ENCODE results near the gene ELL3. TPM values are rescaled to one million over a fixed set of nuclear protein-coding genes. Genes with fewer than 3 reads are reported as not detected.

Gene ELL3
- total and polyA plus RNA-seq, 2 of the 8 experiments (the other 6 are each of a cell fraction or from before 2014, with no cell fraction given) = 9.2 to 13.7 TPM

DNA sequence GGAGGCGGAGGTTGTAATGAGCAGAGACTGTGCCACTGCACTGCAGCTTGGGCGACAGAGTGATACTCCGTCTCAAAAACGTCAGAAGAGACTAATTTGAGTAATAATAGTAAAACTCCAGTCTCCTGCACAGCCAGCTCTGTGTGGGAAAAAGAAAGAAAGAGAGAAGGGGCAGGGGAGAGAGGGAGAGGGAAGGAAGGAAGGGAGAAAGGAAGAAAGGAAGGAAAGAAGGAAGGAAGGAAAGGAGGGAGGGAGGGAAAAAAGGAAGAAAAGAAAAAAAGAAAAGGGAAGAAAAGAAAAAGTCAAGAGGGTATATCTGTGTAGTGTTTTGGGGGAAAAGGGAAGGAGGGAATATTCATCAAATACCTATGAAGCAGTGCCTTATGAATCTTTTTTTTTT is 53.6 kb downstream of the ELL3 start:
- no peaks in the 10 kb centered on the region for H3K4me1 ChIP-seq (replicated peaks in 1 of 4; ENCODE audit: control insufficient read depth in 3 of 4, insufficient read depth in 4 of 4, low read length in 3 of 4)
- FAIRE-seq = no peak
- no peaks in the 10 kb centered on the region for H4K20me1 ChIP-seq (replicated peaks in 1 of 2; ENCODE audit: control insufficient read depth in 1 of 2, insufficient read depth in 2 of 2, low read length in 2 of 2)
- ChIA-PET POLR2A (ENCODE audit: partially characterized antibody) (no interaction called here), CTCF (ENCODE audit: partially characterized antibody) (interaction anchor here (0.8 to 1.9 kb wide), 2 partner anchors 42 to 47 kb away, joined by 3 to 5 read pairs; no protein-coding TSS in a partner anchor)
- no peak overlapping the region for H3K56ac ChIP-seq (replicated peaks; ENCODE audit: insufficient read length, low read depth, low read length)
- 77% methylated on average over 4 of the region's 4 CpGs; no CpG with 5 or more reads in 1 of the 2 experiments for WGBS, 2 experiments (ENCODE audit: extremely low coverage in 1 of 2, insufficient coverage in 1 of 2, insufficient read length in 1 of 2, insufficient replicate concordance in 2 of 2, low coverage in 1 of 2, low lambda C conversion rate in 2 of 2, missing lambda C conversion rate in 1 of 2)
- no peaks in the 10 kb centered on the region for H3K79me1 ChIP-seq (ENCODE audit: low read depth, low read length)
- H2BK5ac ChIP-seq (ENCODE audit: low read depth, low read length) = no peak overlapping the region
- H3K4me3 ChIP-seq (ENCODE audit: extremely low read depth in 1 of 4, insufficient read depth in 2 of 4, low read depth in 3 of 4, low read length in 4 of 4) = no peak overlapping the region
- H3K14ac ChIP-seq (ENCODE audit: insufficient read length) = no peak overlapping the region
- no peak overlapping the region for H2BK20ac ChIP-seq (ENCODE audit: low read length)
- H3K79me2 ChIP-seq (ENCODE audit: control insufficient read depth in 1 of 2, insufficient read depth in 2 of 2, low read length in 2 of 2) = no peaks in the 10 kb centered on the region
- H3K4ac ChIP-seq (replicated peaks; ENCODE audit: insufficient read length, low read depth, low read length) = no peak overlapping the region
- H2AK5ac ChIP-seq (ENCODE audit: low read depth, low read length) = no peak overlapping the region
- no peak overlapping the region for H2BK120ac ChIP-seq (replicated peaks; ENCODE audit: low read depth, low read length)
- H3K27me3 ChIP-seq (replicated peaks in 1 of 4; ENCODE audit: control insufficient read depth in 3 of 4, extremely low read depth in 1 of 4, insufficient read depth in 3 of 4, low read length in 3 of 4) = no peaks in the 10 kb centered on the region
- no peaks in the 10 kb centered on the region for H3K9me3 ChIP-seq (ENCODE audit: insufficient read depth in 2 of 2, low read depth in 1 of 2, low read length in 1 of 2)
- H3K23me2 ChIP-seq (ENCODE audit: low read depth, low read length) = no peaks in the 10 kb centered on the region; the same call in 1 of the 2 replicates
- H2BK15ac ChIP-seq (ENCODE audit: low read length) = no peak overlapping the region
- no peaks in the 10 kb centered on the region for H3K36me3 ChIP-seq (ENCODE audit: control insufficient read depth in 2 of 4, insufficient read depth in 4 of 4, low read length in 3 of 4)
- DNase-seq (ENCODE audit: low read depth in 1 of 2, low spot score in 2 of 2) = no peak
- H3K23ac ChIP-seq (ENCODE audit: insufficient read length) = no peak overlapping the region
- no peak for TF ChIP-seq RFX5 (IDR thresholded peaks at IDR 0.05; ENCODE audit: borderline replicate concordance, low read depth, low read length)
- no peak for TF ChIP-seq CBX5 (IDR thresholded peaks at IDR 0.05; ENCODE audit: low read depth, low read length)
- no peak for TF ChIP-seq POLR2AphosphoS5 (IDR thresholded peaks at IDR 0.05; ENCODE audit: low read depth, low read length)
- no peak for TF ChIP-seq EP300 (IDR thresholded peaks at IDR 0.05; ENCODE audit: borderline replicate concordance in 1 of 2, low read depth in 2 of 2, low read length in 2 of 2)
- no peak for TF ChIP-seq NRF1 (IDR thresholded peaks at IDR 0.05; ENCODE audit: low read depth, low read length)
- no peak for TF ChIP-seq KDM1A (IDR thresholded peaks at IDR 0.05; ENCODE audit: borderline replicate concordance, low read length)
- TF ChIP-seq EGR1 (IDR thresholded peaks at IDR 0.05; ENCODE audit: borderline replicate concordance, low read depth, low read length) = no peak
- no peak overlapping the region for H3K18ac ChIP-seq (ENCODE audit: extremely low read depth, low read length)
- H3K4me2 ChIP-seq (ENCODE audit: insufficient read depth in 1 of 2, low read depth in 2 of 2, low read length in 2 of 2) = no peak overlapping the region
- no peak overlapping the region for H3K9ac ChIP-seq (replicated peaks in 1 of 4; ENCODE audit: extremely low read depth in 1 of 4, low read depth in 3 of 4, low read length in 3 of 4)
- H4K8ac ChIP-seq (ENCODE audit: extremely low read depth, insufficient read depth, low read length) = no peak overlapping the region
- no peak overlapping the region for H3K27ac ChIP-seq (ENCODE audit: low read depth, low read length)
- no peak overlapping the region for H2BK12ac ChIP-seq (ENCODE audit: low read depth, low read length)
- H4K91ac ChIP-seq (replicated peaks; ENCODE audit: insufficient read length, low read length) = no peak overlapping the region
- no peak overlapping the region for H4K5ac ChIP-seq (ENCODE audit: insufficient read length, low read depth, low read length)
- H2AFZ ChIP-seq (ENCODE audit: low read length) = no peak overlapping the region
